ENCODE measurements around the gene ANAPC16. TPM values are rescaled to one million over a fixed set of nuclear protein-coding genes. Genes with fewer than 3 reads are reported as not detected.
"Not testable (repeated sequence)": the region's sequence is repeated elsewhere in the genome, so short reads cannot be mapped to it uniquely, and the experiment has no call there.

The ANAPC16 gene
- polyA plus RNA-seq, 2 of the 4 experiments (the other 2 are of a cell fraction), result 75.1 to 165 TPM

- TF ChIP-seq E2F6 (IDR thresholded peaks at IDR 0.05; ENCODE audit: borderline replicate concordance, low read depth), result no peak
- TF ChIP-seq HDAC2 (IDR thresholded peaks at IDR 0.05), result peak; percentile 61; the same call in 1 of the 2 replicates
- no peak for TF ChIP-seq MAZ (IDR thresholded peaks at IDR 0.05; ENCODE audit: borderline replicate concordance, low read depth, low read length)
- TF ChIP-seq MYC (IDR thresholded peaks at IDR 0.05; ENCODE audit: borderline replicate concordance, low read length), result no peak
- no peak for TF ChIP-seq CBX2 (IDR thresholded peaks at IDR 0.05; ENCODE audit: borderline replicate concordance, low read depth)
- no peak for TF ChIP-seq ZC3H11A (IDR thresholded peaks at IDR 0.05)
- no peak for TF ChIP-seq CEBPB (IDR thresholded peaks at IDR 0.05)
- no peak for TF ChIP-seq TP53 (CRISPR knock-in tag; IDR thresholded peaks at IDR 0.05)
- no peak for TF ChIP-seq POLR2A (IDR thresholded peaks at IDR 0.05; ENCODE audit: low read length)
- no peak for TF ChIP-seq CBX8 (IDR thresholded peaks at IDR 0.05)
Measured at GRCh38 chr10:72265990-72266865, 50.4 kb downstream of the ANAPC16 start (continued).

- POLR2A ChIA-PET, result no interaction called here
- Histone ChIP-seq H3K4me3 (no peak overlapping the region), H3K9me3 (no peaks in the 10 kb centered on the region), H3K27ac (peak overlapping the region; percentile 97 to 100; a peak in 5 of 6 replicates), H3K4me1 (peaks cover 62% of the 10 kb centered on the region), H3K4me2 (no peak overlapping the region)
- no peak for DNase-seq (ENCODE audit: low read depth in 1 of 2, low spot score in 1 of 2)
- 80% methylated on average over 6 of the region's 6 CpGs for WGBS (ENCODE audit: missing lambda C conversion rate)
- CTCF ChIA-PET, result interaction anchor here (0.7 to 1.6 kb wide), 4 partner anchors 9 to 219 kb away, joined by 3 to 5 read pairs (median 4); no protein-coding TSS in a partner anchor
- FAIRE-seq, result no peak
- TF ChIP-seq HOXB13 (CRISPR knock-in tag; IDR thresholded peaks at IDR 0.05; ENCODE audit: low read depth), result no peak
- no peak for ATAC-seq
Measured at GRCh38 chr10:72267381-72267780, 51.6 kb downstream of the ANAPC16 start.

GRCh38 chr10:72267819-72268399 lies 52.1 kb downstream of the ANAPC16 start:
- Histone ChIP-seq H3K9me3 (no peaks in the 10 kb centered on the region), H3K27ac (peak overlapping the region; percentile 97 to 100; a peak in 5 of 6 replicates), H3K4me2 (no peak overlapping the region), H3K4me1 (peaks cover 58% of the 10 kb centered on the region), H3K4me3 (no peak overlapping the region)
- FAIRE-seq (no peak), ATAC-seq (no peak), DNase-seq (ENCODE audit: low read depth in 1 of 2, low spot score in 1 of 2) (no peak)
- 95% methylated on average over 15 of the region's 15 CpGs for WGBS (ENCODE audit: missing lambda C conversion rate)
- TF ChIP-seq KDM5A (IDR thresholded peaks at IDR 0.05) (no peak), HMGXB4 (CRISPR knock-in tag; IDR thresholded peaks at IDR 0.05; ENCODE audit: borderline replicate concordance) (no peak), EHF (CRISPR knock-in tag; IDR thresholded peaks at IDR 0.05) (no peak), CHD4 (IDR thresholded peaks at IDR 0.05; ENCODE audit: borderline replicate concordance) (no peak), HEYL (CRISPR knock-in tag; IDR thresholded peaks at IDR 0.05) (no peak), FOXS1 (CRISPR knock-in tag; IDR thresholded peaks at IDR 0.05) (no peak), CHD2 (IDR thresholded peaks at IDR 0.05; ENCODE audit: low read length, partially characterized antibody) (no peak), JUN (IDR thresholded peaks at IDR 0.05) (no peak), BHLHE40 (IDR thresholded peaks at IDR 0.05; ENCODE audit: low read depth, low read length) (no peak), FOSL2 (IDR thresholded peaks at IDR 0.05) (no peak), FOSL2 (CRISPR knock-in tag; IDR thresholded peaks at IDR 0.05) (no peak), FOSB (CRISPR knock-in tag; IDR thresholded peaks at IDR 0.05) (no peak), RNF2 (IDR thresholded peaks at IDR 0.05; ENCODE audit: borderline replicate concordance, low read depth) (no peak), EHMT2 (IDR thresholded peaks at IDR 0.05; ENCODE audit: low read depth) (no peak), RARB (CRISPR knock-in tag; IDR thresholded peaks at IDR 0.05) (no peak), NR3C1 (IDR thresholded peaks at IDR 0.05) (no peak), JUNB (IDR thresholded peaks at IDR 0.05) (no peak), MYC (IDR thresholded peaks at IDR 0.05; ENCODE audit: borderline replicate concordance, low read length) (no peak), HDAC2 (IDR thresholded peaks at IDR 0.05) (no peak)
- ChIA-PET POLR2A (no interaction called here), CTCF (interaction anchor here (0.7 to 1.6 kb wide), 4 partner anchors 8 to 219 kb away, joined by 3 to 5 read pairs (median 4); no protein-coding TSS in a partner anchor)

- not testable (repeated sequence) for DNase-seq (ENCODE audit: low read depth in 1 of 2, low spot score in 1 of 2); FAIRE-seq
- peaks cover 51% of the 10 kb centered on the region for H3K4me1 ChIP-seq
Measured at GRCh38 chr10:72268475-72269200, 52.8 kb downstream of the ANAPC16 start.

More at GRCh38 chr10:72268475-72269200, 52.8 kb downstream of the ANAPC16 start:
- H3K4me3 ChIP-seq, H3K4me2 ChIP-seq, ATAC-seq, H3K9me3 ChIP-seq, CTCF ChIA-PET: not testable (repeated sequence)
- POLR2A ChIA-PET, result interaction anchor here (0.7 kb wide), 2 partner anchors 435 to 1805 kb away, joined by 3 to 5 read pairs; no protein-coding TSS in a partner anchor
- 93% methylated on average over 5 of the region's 5 CpGs for WGBS (ENCODE audit: missing lambda C conversion rate)
- H3K27ac ChIP-seq, result peak overlapping the region; percentile 97 to 100; a peak in 5 of 6 replicates

Data from A549 (cell line).